ENCODE data around the gene ADARB1. TPM values are rescaled to one million over a fixed set of nuclear protein-coding genes. Genes with fewer than 3 reads are reported as not detected.

Gene ADARB1
- total and polyA plus RNA-seq, 2 of the 8 experiments (the other 6 are each of a cell fraction or from before 2014, with no cell fraction given), result 4.7 to 14.9 TPM

DNA sequence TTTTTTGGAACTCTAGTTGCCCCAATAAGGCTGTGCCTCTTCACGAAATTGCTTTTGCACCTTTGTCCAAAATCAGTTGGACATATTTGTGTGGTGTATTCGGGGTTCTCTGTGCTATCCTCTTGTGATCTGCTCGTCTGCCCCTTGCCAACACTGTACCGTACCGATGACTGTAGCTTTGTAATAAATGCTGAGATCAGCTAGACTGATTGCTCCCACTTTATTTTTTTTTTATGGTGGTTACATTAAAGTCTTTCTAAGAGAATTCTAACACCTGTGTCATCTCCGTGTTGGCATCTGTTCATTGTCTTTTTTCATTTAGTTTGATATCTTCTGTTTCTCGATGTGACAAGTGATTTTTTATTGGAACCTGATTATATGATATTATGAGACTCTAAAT lies 94.1 kb downstream of the ADARB1 start:
- Histone ChIP-seq H3K27me3 (replicated peaks in 1 of 4; ENCODE audit: control insufficient read depth in 3 of 4, extremely low read depth in 1 of 4, insufficient read depth in 3 of 4, low read length in 3 of 4) (no peaks in the 10 kb centered on the region), H4K8ac (ENCODE audit: extremely low read depth, insufficient read depth, low read length) (no peak overlapping the region), H3K18ac (ENCODE audit: extremely low read depth, low read length) (no peak overlapping the region), H3K23ac (ENCODE audit: insufficient read length) (no peak overlapping the region), H3K4me2 (ENCODE audit: insufficient read depth in 1 of 2, low read depth in 2 of 2, low read length in 2 of 2) (no peak overlapping the region), H3K14ac (ENCODE audit: insufficient read length) (no peak overlapping the region), H3K79me2 (ENCODE audit: control insufficient read depth in 1 of 2, insufficient read depth in 2 of 2, low read length in 2 of 2) (no peaks in the 10 kb centered on the region), H2BK5ac (ENCODE audit: low read depth, low read length) (no peak overlapping the region), H3K79me1 (ENCODE audit: low read depth, low read length) (no peaks in the 10 kb centered on the region; the same call in 1 of the 2 replicates), H3K4me1 (replicated peaks in 1 of 4; ENCODE audit: control insufficient read depth in 3 of 4, insufficient read depth in 4 of 4, low read length in 3 of 4) (no peaks in the 10 kb centered on the region), H4K20me1 (replicated peaks in 1 of 2; ENCODE audit: control insufficient read depth in 1 of 2, insufficient read depth in 2 of 2, low read length in 2 of 2) (no peaks in the 10 kb centered on the region), H3K23me2 (ENCODE audit: low read depth, low read length) (no peaks in the 10 kb centered on the region), H3K36me3 (ENCODE audit: control insufficient read depth in 2 of 4, insufficient read depth in 4 of 4, low read length in 3 of 4) (no peaks in the 10 kb centered on the region), H3K4me3 (ENCODE audit: extremely low read depth in 1 of 4, insufficient read depth in 2 of 4, low read depth in 3 of 4, low read length in 4 of 4) (no peak overlapping the region), H3K9ac (replicated peaks in 1 of 4; ENCODE audit: extremely low read depth in 1 of 4, low read depth in 3 of 4, low read length in 3 of 4) (no peak overlapping the region), H3K4ac (replicated peaks; ENCODE audit: insufficient read length, low read depth, low read length) (no peak overlapping the region), H4K91ac (replicated peaks; ENCODE audit: insufficient read length, low read length) (no peak overlapping the region), H4K5ac (ENCODE audit: insufficient read length, low read depth, low read length) (no peak overlapping the region), H2BK20ac (ENCODE audit: low read length) (no peak overlapping the region), H2AK5ac (ENCODE audit: low read depth, low read length) (no peak overlapping the region), H3K56ac (replicated peaks; ENCODE audit: insufficient read length, low read depth, low read length) (no peak overlapping the region), H2BK15ac (ENCODE audit: low read length) (no peak overlapping the region), H2BK120ac (replicated peaks; ENCODE audit: low read depth, low read length) (no peak overlapping the region), H2BK12ac (ENCODE audit: low read depth, low read length) (no peak overlapping the region), H3K9me3 (ENCODE audit: insufficient read depth in 2 of 2, low read depth in 1 of 2, low read length in 1 of 2) (no peaks in the 10 kb centered on the region), H3K27ac (ENCODE audit: low read depth, low read length) (no peak overlapping the region), H2AFZ (ENCODE audit: low read length) (no peak overlapping the region)
- TF ChIP-seq TAF7 (optimal IDR thresholded peaks at IDR 0.05; ENCODE audit: borderline replicate concordance, low read depth, low read length) (no peak), EGR1 (IDR thresholded peaks at IDR 0.05; ENCODE audit: borderline replicate concordance, low read depth, low read length) (no peak), SP2 (IDR thresholded peaks at IDR 0.05; ENCODE audit: low read length) (no peak), POLR2A (IDR thresholded peaks at IDR 0.05; ENCODE audit: control extremely low read depth in 1 of 2, low read depth in 2 of 2, low read length in 2 of 2) (no peak), SP1 (IDR thresholded peaks at IDR 0.05; ENCODE audit: low read depth, low read length) (no peak), CTBP2 (IDR thresholded peaks at IDR 0.05; ENCODE audit: borderline replicate concordance, insufficient read depth, insufficient read length, low read length) (no peak), POU5F1 (IDR thresholded peaks at IDR 0.05; ENCODE audit: low read depth, low read length) (no peak), RBBP5 (IDR thresholded peaks at IDR 0.05; ENCODE audit: borderline replicate concordance, low read depth, low read length) (no peak)
- TF ChIP-seq, protein P1, sequence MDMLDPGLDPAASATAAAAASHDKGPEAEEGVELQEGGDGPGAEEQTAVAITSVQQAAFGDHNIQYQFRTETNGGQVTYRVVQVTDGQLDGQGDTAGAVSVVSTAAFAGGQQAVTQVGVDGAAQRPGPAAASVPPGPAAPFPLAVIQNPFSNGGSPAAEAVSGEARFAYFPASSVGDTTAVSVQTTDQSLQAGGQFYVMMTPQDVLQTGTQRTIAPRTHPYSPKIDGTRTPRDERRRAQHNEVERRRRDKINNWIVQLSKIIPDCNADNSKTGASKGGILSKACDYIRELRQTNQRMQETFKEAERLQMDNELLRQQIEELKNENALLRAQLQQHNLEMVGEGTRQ (IDR thresholded peaks at IDR 0.05; ENCODE audit: low read length), result no peak
- ChIA-PET CTCF (ENCODE audit: partially characterized antibody) (interaction anchor here (0.7 to 11.5 kb wide), 4 partner anchors 25 to 404 kb away, joined by 3 to 107 read pairs (median 3); no protein-coding TSS in a partner anchor), POLR2A (ENCODE audit: partially characterized antibody) (interaction anchor here (1.2 kb wide), 1 partner anchor 162 kb away, joined by 3 read pairs; no protein-coding TSS in a partner anchor)
- WGBS, 2 experiments (ENCODE audit: extremely low coverage in 1 of 2, insufficient coverage in 1 of 2, insufficient read length in 1 of 2, insufficient replicate concordance in 2 of 2, low coverage in 1 of 2, low lambda C conversion rate in 2 of 2, missing lambda C conversion rate in 1 of 2), result 92% methylated on average over 7 of the region's 7 CpGs; no CpG with 5 or more reads in 1 of the 2 experiments
- FAIRE-seq (no peak), DNase-seq (ENCODE audit: low read depth in 1 of 2, low spot score in 2 of 2) (no peak)

Measured in H1 (cell line).